A549 (cell line): ENCODE data around the gene PHF21B. TPM values are rescaled to one million over a fixed set of nuclear protein-coding genes. Genes with fewer than 3 reads are reported as not detected.

ENCODE experiments used
- ATAC-seq, 2 experiments: fragments of 200-7000 bp in 1 of 2; fragments of >200 bp in 1 of 2; cut with Nextera tagmentation in 1 of 2; cut with Tn5 transposase in 1 of 2; 3 replicates each; pipeline versions ENCODE4 v1.8.0 to v1.9.1; 2018 to 2020; ENCODE audit warnings: mild to moderate bottlenecking in 1 of 2, moderate library complexity in 1 of 2
- CTCF ChIA-PET: fragments of 300-600 bp; sonication (Branson Sonifier 250); formaldehyde crosslinking; extraction: SDS; loops from one replicate; lab custom pipeline; 2021; ENCODE audit warnings: antibody characterized with exemption, inconsistent platforms; lab: Yijun Ruan, JAX
- POLR2A ChIA-PET: fragments of 350-600 bp; formaldehyde crosslinking; extraction: SDS; loops from one replicate; lab custom pipeline; 2021; ENCODE audit warnings: antibody characterized with exemption, inconsistent platforms; lab: Yijun Ruan, JAX
- DNase-seq, 2 experiments: peaks; one replicate each; pipeline versions ENCODE4 v3.0.0 to v3.0.0-alpha.2; 2011 to 2016; ENCODE audit warnings: low read depth in 1 of 2, low spot score in 1 of 2
- FAIRE-seq: peaks from 2 replicates; lab custom pipeline; 2011; peaks lifted over from hg19 to GRCh38; lab: Jason Lieb, UNC
- H3K27ac ChIP-seq, 2 experiments: fragments of >200 bp; sonication (Bioruptor Twin); formaldehyde crosslinking; 3 replicates each; pipeline ENCODE4 v1.5.1; 2016 to 2017
- H3K4me1 ChIP-seq: fragments of >200 bp; sonication (Bioruptor Twin); formaldehyde crosslinking; 3 replicates; pipeline ENCODE4 v1.6.1; 2016
- H3K4me2 ChIP-seq: fragments of >200 bp; sonication (Bioruptor Twin); formaldehyde crosslinking; 3 replicates; pipeline ENCODE4 v1.6.1; 2016
- H3K4me3 ChIP-seq: fragments of >200 bp; sonication (Bioruptor Twin); formaldehyde crosslinking; 3 replicates; pipeline ENCODE4 v1.5.1; 2016
- H3K9me3 ChIP-seq: fragments of >200 bp; sonication (Bioruptor Twin); formaldehyde crosslinking; 3 replicates; pipeline ENCODE4 v1.6.1; 2016
- BHLHE40 ChIP-seq: IDR thresholded peaks from 2 replicates; pipeline ENCODE4 v1.6.1; 2012; ENCODE audit warnings: low read depth, low read length, inconsistent platforms
- CBX2 ChIP-seq: fragments of 200-600 bp; sonication (generic); IDR thresholded peaks from 2 replicates; pipeline ENCODE4 v1.6.1; 2016; ENCODE audit warnings: low read depth, mild to moderate bottlenecking, borderline replicate concordance
- CBX8 ChIP-seq: fragments of 200-600 bp; sonication (generic); IDR thresholded peaks from 2 replicates; pipeline ENCODE4 v1.6.1; 2016
- CEBPB ChIP-seq, 2 experiments: fragments of >200 bp in 1 of 2; sonication (Bioruptor Twin) in 1 of 2; formaldehyde crosslinking in 1 of 2; IDR thresholded peaks; 2 replicates each; pipeline ENCODE4 v1.6.1; 2012 to 2016
- EHF ChIP-seq: fragments of 250-450 bp; sonication (Bioruptor Pico); IDR thresholded peaks from 2 replicates; pipeline ENCODE4 v1.5.0; 2020; ENCODE audit warnings: mild to moderate bottlenecking
- FOSL2 ChIP-seq, 2 experiments: fragments of 450-650 bp in 1 of 2; fragments of >200 bp in 1 of 2; sonication (Bioruptor Twin) in 1 of 2; formaldehyde crosslinking; IDR thresholded peaks; 2 replicates each; pipeline versions ENCODE4 v1.5.0 to v1.6.1; 2016 to 2020; ENCODE audit warnings: mild to moderate bottlenecking in 1 of 2, moderate library complexity in 1 of 2
- GATA3 ChIP-seq: IDR thresholded peaks from 2 replicates; pipeline ENCODE4 v1.6.1; 2012; ENCODE audit warnings: borderline replicate concordance
- HMGXB4 ChIP-seq: fragments of 250-450 bp; sonication (Bioruptor Pico); IDR thresholded peaks from 2 replicates; pipeline ENCODE4 v1.5.0; 2021; ENCODE audit warnings: mild to moderate bottlenecking, moderate library complexity, borderline replicate concordance
- HOXA7 ChIP-seq: fragments of 250-450 bp; sonication (Bioruptor Pico); IDR thresholded peaks from 2 replicates; pipeline ENCODE4 v1.5.0; 2020; ENCODE audit warnings: mild to moderate bottlenecking, moderate library complexity
- MYC ChIP-seq: IDR thresholded peaks from 2 replicates; pipeline ENCODE4 v1.6.1; 2012; ENCODE audit warnings: mild to moderate bottlenecking, inconsistent platforms, low read length, improper control_type of control experiment, borderline replicate concordance
- POLR2AphosphoS2 ChIP-seq: conservative IDR thresholded peaks from 2 replicates; pipeline ENCODE4 v1.6.1; 2012; ENCODE audit warnings: low read length, improper control_type of control experiment, inconsistent platforms
- RCOR1 ChIP-seq: fragments of 150-350 bp; IDR thresholded peaks from 2 replicates; pipeline ENCODE4 v1.6.1; 2014; ENCODE audit warnings: antibody characterized with exemption, low read length, low read depth
- REST ChIP-seq: fragments of 200-600 bp; sonication (generic); IDR thresholded peaks from 2 replicates; pipeline ENCODE4 v1.6.1; 2016; ENCODE audit warnings: antibody characterized with exemption, mild to moderate bottlenecking, moderate library complexity
- RFX5 ChIP-seq: fragments of 450-650 bp; IDR thresholded peaks from 2 replicates; pipeline ENCODE4 v1.7.1; 2014; ENCODE audit warnings: antibody characterized with exemption, mild to moderate bottlenecking, moderate library complexity
- RNF2 ChIP-seq: fragments of 200-600 bp; sonication (generic); IDR thresholded peaks from 2 replicates; pipeline ENCODE4 v1.6.1; 2016; ENCODE audit warnings: low read depth, mild to moderate bottlenecking, antibody characterized with exemption, moderate library complexity, borderline replicate concordance
- SMC3 ChIP-seq: fragments of >200 bp; sonication (Bioruptor Twin); formaldehyde crosslinking; IDR thresholded peaks from 3 replicates; pipeline ENCODE4 v1.6.1; 2018; ENCODE audit warnings: inconsistent platforms
- USF2 ChIP-seq: fragments of 450-650 bp; IDR thresholded peaks from 2 replicates; pipeline ENCODE4 v1.6.1; 2014; ENCODE audit warnings: antibody characterized with exemption
- WGBS: methylation state at CpG from one replicate; pipeline ENCODE4 v1.1.6; 2017; ENCODE audit errors: missing lambda C conversion rate; 5-methylcytosine and 5-hydroxymethylcytosine counted together
- polyA plus RNA-seq, 4 experiments: library from polyadenylated mRNA; depleted of rRNA in 3 of 4; stranded (reverse); fragments of >200 nt; fragmentation: RNase III in 1 of 4; extraction: RNeasy Plus Mini Kit Qiagen cat#74134 plus additional on column Dnase treatment in 1 of 4; gene quantifications; 2 replicates in 3 of 4; 3 replicates in 1 of 4; pipeline ENCODE4 v1.2.3, GENCODE V29; 2011 to 2017

Gene PHF21B
- polyA plus RNA-seq, 2 of the 4 experiments (the other 2 are of a cell fraction): 0.50 to 0.70 TPM

- no peak for ATAC-seq
- DNase-seq: no peak
- Histone ChIP-seq H3K9me3 (no peaks in the 10 kb centered on the region), H3K4me1 (no peaks in the 10 kb centered on the region), H3K27ac (no peak overlapping the region), H3K4me2 (no peak overlapping the region), H3K4me3 (no peak overlapping the region)
- no peak for FAIRE-seq
- ChIA-PET CTCF (interaction anchor here (0.5 to 1.1 kb wide), 2 partner anchors 67 to 809 kb away, joined by 3 read pairs; no protein-coding TSS in a partner anchor), POLR2A (interaction anchor here (0.6 kb wide), 1 partner anchor 27 kb away, joined by 3 read pairs; no protein-coding TSS in a partner anchor)
- TF ChIP-seq RCOR1: no peak
- TF ChIP-seq USF2: no peak
- peak; percentile 81 for TF ChIP-seq RFX5
- 75% methylated on average over 27 of the region's 32 CpGs for WGBS
Observed at GRCh38 chr22:44926491-44927415, 83.1 kb downstream of the PHF21B start.

DNA sequence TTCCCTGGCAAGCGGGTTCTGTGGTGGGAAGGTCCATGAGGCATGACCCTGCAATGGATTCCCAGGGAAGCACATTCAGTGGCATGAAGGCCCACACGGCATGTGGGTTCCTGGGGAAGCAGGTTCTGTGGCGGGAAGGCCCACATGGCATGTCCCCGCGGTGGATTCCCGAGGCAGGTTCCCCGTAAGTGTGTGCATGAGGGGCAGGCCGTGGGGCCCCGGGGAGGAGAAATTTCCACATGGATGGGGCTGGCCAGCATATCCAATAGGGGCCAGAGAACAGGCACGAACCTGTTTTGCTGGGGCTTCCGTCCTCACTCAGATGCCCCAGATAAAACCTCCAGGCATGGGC, 83.7 kb downstream of the PHF21B start:
- no peak overlapping the region for H3K4me3 ChIP-seq
- DNase-seq (no peak), ATAC-seq (no peak), FAIRE-seq (no peak)
- ChIA-PET CTCF (interaction anchor here (0.5 to 1.1 kb wide), 2 partner anchors 67 to 809 kb away, joined by 3 read pairs; no protein-coding TSS in a partner anchor), POLR2A (interaction anchor here (0.6 kb wide), 1 partner anchor 27 kb away, joined by 3 read pairs; no protein-coding TSS in a partner anchor)
- no peaks in the 10 kb centered on the region for H3K4me1 ChIP-seq
- 90% methylated on average over 2 of the region's 11 CpGs for WGBS
- no peak for TF ChIP-seq HOXA7 (CRISPR knock-in tag)
- TF ChIP-seq BHLHE40: no peak
- no peak for TF ChIP-seq RNF2
- TF ChIP-seq HMGXB4 (CRISPR knock-in tag): no peak
- TF ChIP-seq CBX2: no peak
- no peak for TF ChIP-seq POLR2AphosphoS2
- no peak for TF ChIP-seq SMC3
- TF ChIP-seq CEBPB (IDR thresholded peaks at IDR 0.05): no peak
- no peak for TF ChIP-seq FOSL2 (IDR thresholded peaks at IDR 0.05)
- TF ChIP-seq FOSL2 (CRISPR knock-in tag; IDR thresholded peaks at IDR 0.05): no peak
- TF ChIP-seq CBX8: no peak
- TF ChIP-seq REST: no peak
- no peak for TF ChIP-seq GATA3
- no peak for TF ChIP-seq EHF (CRISPR knock-in tag)
- no peak for TF ChIP-seq MYC
- H3K27ac ChIP-seq: no peak overlapping the region
- H3K9me3 ChIP-seq: no peaks in the 10 kb centered on the region
- no peak overlapping the region for H3K4me2 ChIP-seq
